Calu3 (cell line): Measurements from ENCODE around the gene MARK3. TPM values are rescaled to one million over a fixed set of nuclear protein-coding genes. Genes with fewer than 3 reads are reported as not detected.

Experiments
- BruUV-seq: library from RNA; stranded (reverse); fragments of 400-500 nt; replicated peaks from 2 replicates; lab custom pipeline; 2021; lab: Mats Ljungman, UMichigan
- CTCF ChIA-PET: fragments of 300-600 bp; sonication (Branson Sonifier 250); formaldehyde crosslinking; loops from one replicate; lab custom pipeline; 2022; ENCODE audit warnings: antibody characterized with exemption; lab: Charles Lee
- DNase-seq: peaks from one replicate; pipeline ENCODE4 v3.0.0; 2022
- H3K27ac Mint-ChIP-seq: one replicate; pipeline ENCODE4 v1.8.0; 2022; ENCODE audit warnings: mixed read lengths; ENCODE audit not compliant: unreplicated experiment
- H3K27me3 Mint-ChIP-seq: one replicate; pipeline ENCODE4 v1.8.0; 2022; ENCODE audit warnings: mixed read lengths; ENCODE audit not compliant: unreplicated experiment
- H3K36me3 Mint-ChIP-seq: one replicate; pipeline ENCODE4 v1.8.0; 2022; ENCODE audit warnings: mild to moderate bottlenecking, moderate library complexity, mixed read lengths; ENCODE audit not compliant: insufficient read depth, unreplicated experiment
- H3K4me1 Mint-ChIP-seq: one replicate; pipeline ENCODE4 v1.8.0; 2022; ENCODE audit warnings: mild to moderate bottlenecking, low read depth, mixed read lengths; ENCODE audit not compliant: unreplicated experiment
- H3K4me3 Mint-ChIP-seq: one replicate; pipeline ENCODE4 v1.8.0; 2022; ENCODE audit warnings: mild to moderate bottlenecking, low read depth, moderate library complexity, mixed read lengths; ENCODE audit not compliant: unreplicated experiment
- H3K9me3 Mint-ChIP-seq: one replicate; pipeline ENCODE4 v1.8.0; 2022; ENCODE audit warnings: low read depth, mixed read lengths; ENCODE audit not compliant: unreplicated experiment
- intact Hi-C: fragments of 100-400 bp; cut with micrococcal nuclease; formaldehyde crosslinking; loops from one replicate; pipeline ENCODE4 v1.10.0; 2022; ENCODE audit not compliant: unreplicated experiment
- total RNA-seq: library from RNA; stranded (reverse); gene quantifications from 2 replicates; pipeline ENCODE4 v1.2.3, GENCODE V29; 2022
- TF ChIP-seq, protein P1 (sequence below): fragments of 200-600 bp; IDR thresholded peaks from one replicate; pipeline ENCODE4 v1.8.0; 2022; ENCODE audit warnings: antibody characterized with exemption; ENCODE audit not compliant: unreplicated experiment

MARK3 gene
- total RNA-seq, 1 experiment from 2014 or later: 76.0 TPM

DNA sequence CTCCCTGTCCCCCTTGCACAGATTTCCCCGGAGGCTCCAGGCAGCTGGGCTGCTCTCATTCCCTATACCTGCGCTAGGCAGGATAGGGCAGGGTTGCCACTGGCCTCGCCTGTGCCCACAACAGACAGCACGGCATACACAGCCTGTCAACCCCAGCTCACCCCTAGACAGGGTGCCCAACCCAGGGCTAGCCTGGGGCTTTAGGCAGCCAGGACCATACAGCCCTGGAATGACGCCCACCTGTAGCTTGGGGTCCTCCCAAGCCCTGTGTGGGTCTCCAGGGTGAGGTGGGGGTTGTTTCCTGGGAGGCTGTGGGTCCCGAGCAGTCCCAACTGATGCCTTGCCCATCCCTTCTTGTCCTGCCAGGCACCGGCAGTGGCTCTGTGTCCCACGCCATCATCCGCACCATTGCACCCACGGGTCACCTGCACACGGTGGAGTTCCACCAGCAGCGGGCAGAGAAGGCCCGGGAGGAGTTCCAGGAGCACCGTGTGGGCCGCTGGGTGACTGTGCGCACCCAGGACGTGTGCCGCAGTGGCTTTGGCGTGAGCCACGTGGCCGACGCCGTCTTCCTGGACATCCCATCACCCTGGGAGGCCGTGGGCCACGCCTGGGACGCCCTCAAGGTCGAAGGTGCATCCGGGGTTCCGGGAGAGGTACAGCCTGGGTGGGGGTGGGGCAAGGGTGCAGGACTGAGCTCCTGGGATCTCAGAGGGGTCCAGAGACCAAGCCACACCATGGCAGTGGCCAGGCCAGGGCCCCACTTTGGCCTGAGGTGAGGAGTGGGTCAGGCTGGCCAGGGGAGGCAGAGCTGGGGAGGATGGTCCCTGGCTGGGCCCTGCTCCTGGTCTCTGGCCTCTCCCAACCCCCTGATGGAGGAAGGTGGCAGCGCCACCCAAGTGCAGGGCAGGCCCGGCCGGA lies 147.3 kb downstream of the MARK3 start:
- Mint-ChIP-seq H3K4me1 (peaks cover 11% of the 10 kb centered on the region), H3K9me3 (no peaks in the 10 kb centered on the region), H3K27me3 (no peaks in the 10 kb centered on the region), H3K27ac (no peak overlapping the region), H3K4me3 (no peak overlapping the region), H3K36me3 (peaks cover 42% of the 10 kb centered on the region)
- no peak for DNase-seq
- intact Hi-C loops: no loop called here
- TF ChIP-seq, protein P1, sequence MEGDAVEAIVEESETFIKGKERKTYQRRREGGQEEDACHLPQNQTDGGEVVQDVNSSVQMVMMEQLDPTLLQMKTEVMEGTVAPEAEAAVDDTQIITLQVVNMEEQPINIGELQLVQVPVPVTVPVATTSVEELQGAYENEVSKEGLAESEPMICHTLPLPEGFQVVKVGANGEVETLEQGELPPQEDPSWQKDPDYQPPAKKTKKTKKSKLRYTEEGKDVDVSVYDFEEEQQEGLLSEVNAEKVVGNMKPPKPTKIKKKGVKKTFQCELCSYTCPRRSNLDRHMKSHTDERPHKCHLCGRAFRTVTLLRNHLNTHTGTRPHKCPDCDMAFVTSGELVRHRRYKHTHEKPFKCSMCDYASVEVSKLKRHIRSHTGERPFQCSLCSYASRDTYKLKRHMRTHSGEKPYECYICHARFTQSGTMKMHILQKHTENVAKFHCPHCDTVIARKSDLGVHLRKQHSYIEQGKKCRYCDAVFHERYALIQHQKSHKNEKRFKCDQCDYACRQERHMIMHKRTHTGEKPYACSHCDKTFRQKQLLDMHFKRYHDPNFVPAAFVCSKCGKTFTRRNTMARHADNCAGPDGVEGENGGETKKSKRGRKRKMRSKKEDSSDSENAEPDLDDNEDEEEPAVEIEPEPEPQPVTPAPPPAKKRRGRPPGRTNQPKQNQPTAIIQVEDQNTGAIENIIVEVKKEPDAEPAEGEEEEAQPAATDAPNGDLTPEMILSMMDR: no peak
- no TSS peak for BruUV-seq
- CTCF ChIA-PET: interaction anchor here (0.5 to 0.7 kb wide), 2 partner anchors 17 to 21 kb away, joined by 3 read pairs; no protein-coding TSS in a partner anchor

DNA sequence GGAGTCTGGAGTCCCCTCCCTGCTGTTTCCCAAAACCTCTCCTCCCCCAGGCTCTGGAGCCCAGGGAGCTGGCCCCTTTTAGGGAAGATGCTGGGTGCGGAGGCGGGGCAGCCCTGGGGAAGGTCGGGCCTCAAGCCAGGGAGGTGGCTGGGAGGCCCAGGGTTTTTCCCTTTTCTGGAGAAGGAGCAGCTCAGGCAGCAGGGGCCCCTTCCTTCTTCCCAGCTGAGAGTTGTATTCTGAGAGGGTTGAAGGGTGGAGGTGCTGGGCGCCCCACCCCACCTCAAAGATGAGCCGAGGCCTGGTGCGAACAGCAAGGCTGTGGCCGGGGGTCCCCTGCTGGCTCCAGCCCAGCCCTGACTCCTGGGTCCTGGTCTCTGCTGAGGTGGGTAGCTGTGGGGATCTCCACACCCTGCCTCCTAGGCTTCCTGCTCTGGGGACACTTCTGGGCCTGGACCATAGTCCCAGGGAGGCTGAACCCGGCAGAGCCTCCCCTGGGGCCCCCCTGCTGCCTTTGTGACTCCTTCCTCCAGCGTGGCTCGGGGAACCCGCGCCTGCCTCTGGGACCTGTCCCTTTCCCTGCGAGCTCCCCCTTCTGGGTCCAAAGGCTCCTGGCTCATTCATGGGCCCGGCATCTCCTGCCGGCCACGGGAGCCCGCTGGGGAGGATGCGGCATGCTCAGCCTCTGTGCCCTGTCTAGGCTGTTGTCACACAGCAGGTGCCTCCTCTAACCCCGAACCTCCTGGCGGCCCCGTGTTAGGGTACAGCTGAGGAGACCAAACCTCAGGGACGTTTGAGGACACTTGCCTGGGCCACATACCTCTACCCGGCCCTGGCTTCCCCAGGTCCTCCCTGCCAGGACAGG lies 148.2 kb downstream of the MARK3 start:
- peaks cover 40% of the 10 kb centered on the region for H3K36me3 Mint-ChIP-seq
- DNase-seq: no peak
- H3K4me3 Mint-ChIP-seq: no peak overlapping the region
- CTCF ChIA-PET: interaction anchor here (0.5 kb wide), 1 partner anchor 17 kb away, joined by 3 read pairs; no protein-coding TSS in a partner anchor
- H3K27ac Mint-ChIP-seq: no peak overlapping the region
- intact Hi-C loops: no loop called here
- no peaks in the 10 kb centered on the region for H3K27me3 Mint-ChIP-seq
- no peaks in the 10 kb centered on the region for H3K9me3 Mint-ChIP-seq
- no TSS peak for BruUV-seq
- H3K4me1 Mint-ChIP-seq: peaks cover 2% of the 10 kb centered on the region
- TF ChIP-seq, protein P1: no peak

DNA sequence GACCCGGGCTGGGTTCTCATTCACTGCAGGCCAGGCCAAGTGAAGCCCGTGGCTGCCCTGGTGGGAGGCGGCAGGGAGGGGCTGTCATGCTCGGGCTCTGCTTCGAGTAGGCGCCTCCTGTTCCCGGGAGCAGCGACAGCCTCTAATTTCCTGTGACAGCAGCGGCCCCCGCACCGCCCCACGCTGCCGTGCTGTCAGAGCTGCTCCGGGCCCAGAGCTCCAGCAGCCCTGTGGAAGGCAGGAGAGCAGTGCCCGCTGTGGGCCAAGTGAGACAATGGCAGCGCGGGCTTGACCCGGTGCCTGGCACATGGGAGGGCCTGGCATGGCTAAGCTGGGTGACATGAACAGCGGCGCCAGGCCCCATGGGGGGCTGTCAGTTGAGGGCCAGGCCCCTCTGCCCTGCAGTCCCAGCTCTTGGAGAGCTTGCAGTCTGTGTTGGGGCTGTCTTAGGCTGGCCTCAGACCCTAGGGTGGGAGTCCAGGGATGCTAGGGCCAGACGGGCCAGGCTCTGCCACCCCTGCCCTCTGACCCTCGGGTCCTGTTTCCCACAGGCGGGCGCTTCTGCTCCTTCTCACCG lies 148.9 kb downstream of the MARK3 start:
- no peaks in the 10 kb centered on the region for H3K27me3 Mint-ChIP-seq

More for the DNA sequence above, 148.9 kb downstream of the MARK3 start:
- Mint-ChIP-seq H3K27ac (no peak overlapping the region), H3K36me3 (peaks cover 33% of the 10 kb centered on the region), H3K4me3 (no peak overlapping the region), H3K9me3 (no peaks in the 10 kb centered on the region), H3K4me1 (no peaks in the 10 kb centered on the region)
- DNase-seq: no peak
- CTCF ChIA-PET: no interaction called here
- TF ChIP-seq, protein P1: no peak
- intact Hi-C loops: no loop called here
- BruUV-seq: no TSS peak
